Osteocyte (in vitro differentiated cells): ENCODE measurements around the gene LDB2. TPM values are rescaled to one million over a fixed set of nuclear protein-coding genes. Genes with fewer than 3 reads are reported as not detected.

ENCODE experiments used
- DNase-seq: peaks from one replicate; pipeline ENCODE4 v3.0.0; 2021; ENCODE audit warnings: mixed read lengths; ENCODE audit not compliant: unreplicated experiment; ENCODE audit errors: extremely low spot score
- H3K27ac Mint-ChIP-seq: one replicate; pipeline ENCODE4 v1.8.0; 2021; ENCODE audit warnings: mild to moderate bottlenecking, mixed read lengths; ENCODE audit not compliant: unreplicated experiment
- H3K27me3 Mint-ChIP-seq: one replicate; pipeline ENCODE4 v1.8.0; 2021; ENCODE audit warnings: mixed read lengths; ENCODE audit not compliant: unreplicated experiment
- H3K36me3 Mint-ChIP-seq: one replicate; pipeline ENCODE4 v1.8.0; 2021; ENCODE audit warnings: mixed read lengths; ENCODE audit not compliant: unreplicated experiment
- H3K4me1 Mint-ChIP-seq: one replicate; pipeline ENCODE4 v1.8.0; 2021; ENCODE audit warnings: mixed read lengths; ENCODE audit not compliant: unreplicated experiment
- H3K4me3 Mint-ChIP-seq: one replicate; pipeline ENCODE4 v1.8.0; 2021; ENCODE audit warnings: mild to moderate bottlenecking, moderate library complexity, mixed read lengths; ENCODE audit not compliant: unreplicated experiment
- H3K9me3 Mint-ChIP-seq: one replicate; pipeline ENCODE4 v1.8.0; 2021; ENCODE audit warnings: mixed read lengths; ENCODE audit not compliant: unreplicated experiment
- CTCF ChIP-seq: fragments of 200-600 bp; sonication (generic); IDR thresholded peaks from 2 replicates; pipeline ENCODE4 v1.5.0; 2021; ENCODE audit warnings: antibody characterized with exemption, mild to moderate bottlenecking, moderate library complexity
- total RNA-seq: library from RNA; stranded (reverse); gene quantifications from 2 replicates; pipeline ENCODE4 v1.2.1, GENCODE V29; 2021

LDB2 gene
- total RNA-seq, 1 donor from 2014 or later: 8.7 TPM

GRCh38 chr4:16585053-16585452 is 313.4 kb downstream of the LDB2 start:
- no peak overlapping the region for H3K27ac Mint-ChIP-seq
- H3K4me3 Mint-ChIP-seq: no peak overlapping the region

GRCh38 chr4:16583764-16584163 is 314.7 kb downstream of the LDB2 start:
- H3K36me3 Mint-ChIP-seq: no peaks in the 10 kb centered on the region
- H3K9me3 Mint-ChIP-seq: peaks cover under 1% of the 10 kb centered on the region
- DNase-seq: no peak
- H3K4me3 Mint-ChIP-seq: no peak overlapping the region
- peaks cover 9% of the 10 kb centered on the region for H3K4me1 Mint-ChIP-seq
- no peak overlapping the region for H3K27ac Mint-ChIP-seq
- no peaks in the 10 kb centered on the region for H3K27me3 Mint-ChIP-seq
- TF ChIP-seq CTCF: no peak

More at GRCh38 chr4:16585053-16585452, 313.4 kb downstream of the LDB2 start:
- H3K4me1 Mint-ChIP-seq: peaks cover 9% of the 10 kb centered on the region
- H3K36me3 Mint-ChIP-seq: no peaks in the 10 kb centered on the region
- no peaks in the 10 kb centered on the region for H3K27me3 Mint-ChIP-seq
- no peaks in the 10 kb centered on the region for H3K9me3 Mint-ChIP-seq
- TF ChIP-seq CTCF: no peak
- DNase-seq: no peak

- no peak for TF ChIP-seq CTCF
- no peak overlapping the region for H3K4me3 Mint-ChIP-seq
- H3K9me3 Mint-ChIP-seq: peaks cover 4% of the 10 kb centered on the region
- DNase-seq: no peak
- H3K27ac Mint-ChIP-seq: no peak overlapping the region
- no peaks in the 10 kb centered on the region for H3K36me3 Mint-ChIP-seq
- peaks cover 5% of the 10 kb centered on the region for H3K4me1 Mint-ChIP-seq
- H3K27me3 Mint-ChIP-seq: no peaks in the 10 kb centered on the region
Observed at GRCh38 chr4:16582526-16582925, 315.9 kb downstream of the LDB2 start.

GRCh38 chr4:16582036-16582435 is 316.4 kb downstream of the LDB2 start:
- Mint-ChIP-seq H3K27ac (no peak overlapping the region), H3K27me3 (no peaks in the 10 kb centered on the region), H3K4me3 (no peak overlapping the region), H3K36me3 (no peaks in the 10 kb centered on the region), H3K9me3 (peaks cover 4% of the 10 kb centered on the region), H3K4me1 (peaks cover 5% of the 10 kb centered on the region)
- DNase-seq: no peak
- TF ChIP-seq CTCF: no peak

- H3K36me3 Mint-ChIP-seq: no peaks in the 10 kb centered on the region
- TF ChIP-seq CTCF: no peak
- peaks cover 5% of the 10 kb centered on the region for H3K4me1 Mint-ChIP-seq
- no peak for DNase-seq
- H3K9me3 Mint-ChIP-seq: peaks cover 4% of the 10 kb centered on the region
- no peak overlapping the region for H3K27ac Mint-ChIP-seq
- H3K4me3 Mint-ChIP-seq: no peak overlapping the region
- no peaks in the 10 kb centered on the region for H3K27me3 Mint-ChIP-seq
Observed at GRCh38 chr4:16581117-16581516, 317.3 kb downstream of the LDB2 start.
